K562 (cell line): Measurements from ENCODE around the gene VARS1. TPM values are rescaled to one million over a fixed set of nuclear protein-coding genes. Genes with fewer than 3 reads are reported as not detected.

ENCODE experiments used
- ATAC-seq: fragments of 200-7000 bp; cut with Tn5 transposase; 3 replicates; pipeline ENCODE4 v1.9.1; 2020; ENCODE audit warnings: moderate library complexity
- BruUV-seq: library from RNA; stranded (reverse); fragments of 400-500 nt; replicated peaks from 2 replicates; lab custom pipeline; 2021; lab: Mats Ljungman, UMichigan
- CTCF ChIA-PET: fragments of 300-600 bp; formaldehyde crosslinking; extraction: SDS; loops from one replicate; lab custom pipeline; 2021; ENCODE audit warnings: low intra/inter-chr PET ratio; lab: Yijun Ruan, JAX
- POLR2A ChIA-PET: fragments of 300-600, 350-650 bp; sonication (Branson Sonifier 250); formaldehyde crosslinking; extraction: SDS; loops from one replicate; lab custom pipeline; 2021; ENCODE audit warnings: antibody characterized with exemption, inconsistent platforms; lab: Yijun Ruan, JAX
- DNase-seq, 4 experiments: peaks; one replicate each; pipeline versions ENCODE4 v3.0.0 to v3.0.0-alpha.2; 2011 to 2018; ENCODE audit warnings: low spot score in 3 of 4, mixed read lengths in 3 of 4; ENCODE audit errors: extremely low read depth in 1 of 4
- FAIRE-seq: peaks from 2 replicates; lab custom pipeline; 2011; peaks lifted over from hg19 to GRCh38; lab: Jason Lieb, UNC
- H2AFZ ChIP-seq: 2 replicates; pipeline ENCODE4 v1.6.0; 2011; ENCODE audit warnings: low read depth, low read length, control low read depth, inconsistent platforms
- H3K27ac ChIP-seq: fragments of 200-600 bp; 3 replicates; pipeline ENCODE4 v1.8.0; 2011; ENCODE audit warnings: low read depth, mild to moderate bottlenecking, control low read depth, inconsistent platforms, low read length, moderate library complexity, mixed read lengths; ENCODE audit errors: extremely low read depth
- H3K27me3 ChIP-seq, 2 experiments: fragments of 300-600 bp in 1 of 2; 2 replicates in 1 of 2; 3 replicates in 1 of 2; pipeline versions ENCODE4 v1.6.0 to v1.8.0; 2011; ENCODE audit warnings: inconsistent platforms in 2 of 2, low read length in 2 of 2, mild to moderate bottlenecking in 1 of 2, mixed read lengths in 1 of 2, moderate library complexity in 1 of 2; ENCODE audit not compliant: control insufficient read depth in 2 of 2, insufficient read depth in 2 of 2
- H3K36me3 ChIP-seq: fragments of 300-600 bp; 3 replicates; pipeline ENCODE4 v1.8.0; 2011; ENCODE audit warnings: mild to moderate bottlenecking, low read length, inconsistent platforms; ENCODE audit not compliant: control insufficient read depth, insufficient read depth
- H3K4me1 ChIP-seq, 2 experiments: fragments of 200-600 bp in 1 of 2; replicated peaks in 1 of 2; 2 replicates in 1 of 2; 3 replicates in 1 of 2; pipeline versions ENCODE4 v1.5.1 to v1.8.0; 2011; ENCODE audit warnings: inconsistent platforms in 2 of 2, low read length in 2 of 2, mild to moderate bottlenecking in 1 of 2, mixed read lengths in 1 of 2, moderate library complexity in 1 of 2; ENCODE audit not compliant: control insufficient read depth in 2 of 2, insufficient read depth in 2 of 2
- H3K4me2 ChIP-seq: 2 replicates; pipeline ENCODE4 v1.6.1; 2011; ENCODE audit warnings: low read length, control low read depth, inconsistent platforms, mixed read lengths; ENCODE audit not compliant: insufficient read depth
- H3K4me3 ChIP-seq: fragments of 200-600 bp; sonication (generic), shearing (Covaris generic); 2 replicates; pipeline ENCODE4 v1.5.1; 2016; ENCODE audit warnings: control low read depth, inconsistent platforms
- H3K79me2 ChIP-seq: fragments of 200-600 bp; 3 replicates; pipeline ENCODE4 v1.8.0; 2011; ENCODE audit warnings: low read length, inconsistent platforms; ENCODE audit not compliant: control insufficient read depth, insufficient read depth
- H3K9ac ChIP-seq, 2 experiments: 2 replicates each; pipeline versions ENCODE4 v1.6.0 to v1.6.1; 2011; ENCODE audit warnings: low read depth in 2 of 2, low read length in 2 of 2, control low read depth in 1 of 2, inconsistent platforms in 1 of 2, mild to moderate bottlenecking in 1 of 2, mixed read lengths in 1 of 2; ENCODE audit not compliant: insufficient read depth in 1 of 2
- H3K9me1 ChIP-seq: one replicate; pipeline ENCODE4 v1.6.0; 2011; ENCODE audit warnings: inconsistent platforms, mild to moderate bottlenecking, low read length, moderate library complexity; ENCODE audit not compliant: control insufficient read depth, insufficient read depth
- H3K9me3 ChIP-seq: replicated peaks from 2 replicates; pipeline ENCODE4 v1.5.1; 2011; ENCODE audit warnings: low read depth, low read length, inconsistent platforms; ENCODE audit not compliant: control insufficient read depth, insufficient read depth
- H4K20me1 ChIP-seq: replicated peaks from 2 replicates; pipeline ENCODE4 v1.6.1; 2011; ENCODE audit warnings: low read length, inconsistent platforms, mixed read lengths; ENCODE audit not compliant: control insufficient read depth, insufficient read depth
- CEBPZ ChIP-seq: fragments of 150-350 bp; IDR thresholded peaks from 2 replicates; pipeline ENCODE4 v1.6.1; 2014; ENCODE audit warnings: low read depth, mild to moderate bottlenecking, low read length, borderline replicate concordance
- NR4A1 ChIP-seq, 2 experiments: fragments of 250-450 bp in 1 of 2; fragments of 450-650 bp in 1 of 2; sonication (Bioruptor Pico) in 1 of 2; IDR thresholded peaks; 2 replicates each; pipeline versions ENCODE4 v1.4.0 to v1.6.1; 2016 to 2020; ENCODE audit warnings: mild to moderate bottlenecking in 2 of 2, missing compliant biosample characterization in 1 of 2, missing genetic modification characterization in 1 of 2, moderate library complexity in 1 of 2
- RBFOX2 ChIP-seq: fragments of 200-400 bp; formaldehyde crosslinking; IDR thresholded peaks from 2 replicates; pipeline ENCODE4 v1.6.1; 2017; ENCODE audit warnings: low read depth, mild to moderate bottlenecking, low read length, moderate library complexity
- TEAD4 ChIP-seq, 2 experiments: sonication (generic) in 1 of 2; formaldehyde crosslinking in 1 of 2; IDR thresholded peaks; 2 replicates each; pipeline versions ENCODE4 v1.6.1 to v1.8.0; 2012 to 2022; ENCODE audit warnings: borderline replicate concordance in 1 of 2, inconsistent platforms in 1 of 2, low read length in 1 of 2, mild to moderate bottlenecking in 1 of 2, missing genetic modification reagents in 1 of 2
- THRB ChIP-seq: fragments of 450-650 bp; formaldehyde crosslinking; conservative IDR thresholded peaks from 2 replicates; pipeline ENCODE4 v1.4.0; 2022; ENCODE audit warnings: mild to moderate bottlenecking, missing genetic modification characterization
- ZNF12 ChIP-seq: sonication (generic); formaldehyde crosslinking; IDR thresholded peaks from 2 replicates; pipeline ENCODE4 v1.4.0; 2020; ENCODE audit warnings: mild to moderate bottlenecking, missing genetic modification reagents
- ZNF224 ChIP-seq: sonication (generic); formaldehyde crosslinking; IDR thresholded peaks from 2 replicates; pipeline ENCODE4 v1.8.0; 2022; ENCODE audit warnings: mild to moderate bottlenecking, missing genetic modification reagents
- ZNF592 ChIP-seq: fragments of 450-650 bp; IDR thresholded peaks from 2 replicates; pipeline ENCODE4 v1.6.1; 2017; ENCODE audit warnings: antibody characterized with exemption, mild to moderate bottlenecking
- WGBS: fragments of 100-300 bp; shearing (Covaris generic); methylation state at CpG from one replicate; pipeline ENCODE4 v1.1.6; 2016; ENCODE audit warnings: low coverage, mixed read lengths; ENCODE audit not compliant: insufficient coverage; ENCODE audit errors: missing lambda C conversion rate; 5-methylcytosine and 5-hydroxymethylcytosine counted together
- in situ Hi-C: fragments of 300-500 bp; cut with MboI; formaldehyde crosslinking; loops from 4 replicates; pipeline ENCODE4 v1.15.0; 2018; ENCODE audit warnings: inconsistent platforms, mixed read lengths
- intact Hi-C: fragments of 100-400 bp; cut with micrococcal nuclease; formaldehyde crosslinking; loops from 2 replicates; pipeline ENCODE4 v1.14.2; 2022
- polyA plus RNA-seq, 8 experiments: library from polyadenylated mRNA; depleted of rRNA in 4 of 8; stranded (reverse) in 5 of 8; unstranded in 3 of 8; fragments of >200 nt; fragmentation: Nextera tagmentation in 2 of 8; fragmentation: Illumina TruSeq in 1 of 8; extraction: Ambion mirVana in 2 of 8; extraction: Trizol in 1 of 8; gene quantifications; 2 replicates each; pipeline versions ENCODE4 v1.2.1 to v1.2.3, GENCODE V29; 2011 to 2014; ENCODE audit warnings: inconsistent platforms in 1 of 8, missing spikeins in 1 of 8
- total RNA-seq, 7 experiments: library from RNA; depleted of rRNA in 6 of 7; stranded (reverse); fragments of >200 nt in 6 of 7; fragmentation: Illumina TruSeq in 2 of 7; extraction: Trizol in 2 of 7; gene quantifications; 2 replicates each; pipeline versions ENCODE4 v1.2.1 to v1.2.3, GENCODE V29; 2011 to 2021; ENCODE audit warnings: low replicate concordance in 1 of 7

The VARS1 gene
- total and polyA plus RNA-seq, 9 of the 15 experiments (the other 6 are each of a cell fraction or from before 2014, with no cell fraction given) = 2.9 to 488 (median 130) TPM

GRCh38 chr6:31791324-31792089 lies 4.0 kb downstream of the VARS1 start (continued):
- TF ChIP-seq CEBPZ = peak; percentile 37; the same call in 1 of the 2 replicates

GRCh38 chr6:31785475-31785874 lies 10.1 kb downstream of the VARS1 start:
- CTCF ChIA-PET = no interaction called here
- no peak for TF ChIP-seq ZNF224 (CRISPR knock-in tag)
- TF ChIP-seq ZNF592 = no peak
- TF ChIP-seq ZNF12 (CRISPR knock-in tag) = 0 out of 2 replicates have a peak, but pooled peaks have one; percentile 25
- peak; percentile 62 for TF ChIP-seq RBFOX2
- TF ChIP-seq THRB (CRISPR knock-in tag) = no peak
- 0 out of 2 replicates have a peak, but pooled peaks have one; percentile 16 for TF ChIP-seq NR4A1 (CRISPR knock-in tag; IDR thresholded peaks at IDR 0.05)
- TF ChIP-seq NR4A1 (tag; IDR thresholded peaks at IDR 0.05) = no peak
- TF ChIP-seq TEAD4 (IDR thresholded peaks at IDR 0.05; ENCODE audit: low read length) = no peak
- TF ChIP-seq TEAD4 (CRISPR knock-in tag; IDR thresholded peaks at IDR 0.05; ENCODE audit: borderline replicate concordance) = 0 out of 2 replicates have a peak, but pooled peaks have one; percentile 5

More at GRCh38 chr6:31785475-31785874, 10.1 kb downstream of the VARS1 start:
- peaks cover 0 to 22% of the 10 kb centered on the region in 2 experiments; a peak in 1 of 5 replicates for H3K4me1 ChIP-seq
- H3K4me3 ChIP-seq = no peak overlapping the region
- peak overlapping the region in 1 of 2 experiments; percentile 70; a peak in 2 of 4 replicates for H3K9ac ChIP-seq
- H3K27me3 ChIP-seq = no peaks in the 10 kb centered on the region
- no peaks in the 10 kb centered on the region for H3K9me1 ChIP-seq
- no TSS peak for BruUV-seq
- H4K20me1 ChIP-seq = no peaks in the 10 kb centered on the region
- H3K36me3 ChIP-seq = peaks cover 93% of the 10 kb centered on the region
- ATAC-seq (no peak), DNase-seq (no peak), FAIRE-seq (no peak)
- intact Hi-C loops (no loop called here), in situ Hi-C loops (no loop called here)
- H2AFZ ChIP-seq = no peak overlapping the region
- POLR2A ChIA-PET = interaction anchor here (0.6 to 2.4 kb wide), 12 partner anchors 10 to 191 kb away, joined by 3 to 10 read pairs (median 4); partner anchors contain the start of genes BAG6, HSPA1B and LSM2
- H3K79me2 ChIP-seq = peaks cover 7% of the 10 kb centered on the region
- WGBS = 95% methylated on average over 11 of the region's 11 CpGs
- H3K4me2 ChIP-seq = no peak overlapping the region
- no peak overlapping the region; the same call in 2 of the 3 replicates for H3K27ac ChIP-seq
- H3K9me3 ChIP-seq = no peaks in the 10 kb centered on the region
